Breast epithelium (tissue), 4 donors: ENCODE results near the gene PSD2. TPM values are rescaled to one million over a fixed set of nuclear protein-coding genes. Genes with fewer than 3 reads are reported as not detected.
A peak's percentile ranks its signal among the peaks of the same experiment; 100 is the strongest.

Experiments used
- DNase-seq, 2 donors: peaks; one replicate each; pipeline ENCODE4 v3.0.0-alpha.2; 2019; ENCODE audit warnings: low spot score in 2 of 2
- H3K27ac ChIP-seq, 2 donors: fragments of 200-600 bp; sonication (generic) in 1 of 2; one replicate each; pipeline ENCODE4 v1.5.1; 2016 to 2019; ENCODE audit warnings: mild to moderate bottlenecking in 1 of 2
- H3K27me3 ChIP-seq, 2 donors: fragments of 200-600 bp; sonication (generic) in 1 of 2; one replicate each; pipeline versions ENCODE4 v1.5.1 to v1.6.0; 2017 to 2019; ENCODE audit warnings: control low read depth in 1 of 2, mild to moderate bottlenecking in 1 of 2
- H3K36me3 ChIP-seq: fragments of 200-600 bp; one replicate; pipeline ENCODE4 v1.5.1; 2019
- H3K4me1 ChIP-seq, 2 donors: fragments of 200-600 bp; sonication (generic); one replicate each; pipeline ENCODE4 v1.5.1; 2016 to 2019; ENCODE audit warnings: control low read depth in 1 of 2
- H3K4me3 ChIP-seq, 3 donors: fragments of 200-600 bp; sonication (generic); 1 replicate in 2 of 3; 2 replicates in 1 of 3; pipeline ENCODE4 v1.5.1; 2016 to 2019; ENCODE audit warnings: mild to moderate bottlenecking in 3 of 3, moderate library complexity in 2 of 3
- H3K9me3 ChIP-seq, 2 donors: fragments of 200-600 bp; sonication (generic) in 1 of 2; one replicate each; pipeline ENCODE4 v1.5.1; 2016 to 2019; ENCODE audit warnings: control low read depth in 1 of 2
- POLR2A ChIP-seq: fragments of 450-650 bp; IDR thresholded peaks from one replicate; pipeline ENCODE4 v1.6.1; 2016; ENCODE audit warnings: antibody characterized with exemption, mild to moderate bottlenecking, moderate library complexity
- POLR2AphosphoS5 ChIP-seq, 3 donors: sonication (generic); formaldehyde crosslinking; IDR thresholded peaks; one replicate each; pipeline ENCODE4 v1.6.1; 2017; ENCODE audit warnings: antibody characterized with exemption in 3 of 3
- intact Hi-C: fragments of 100-400 bp; cut with DNase I; formaldehyde crosslinking; loops from one replicate; pipeline ENCODE4 v1.15.1; 2023; ENCODE audit warnings: low total_unique reads
- total RNA-seq, 3 donors: library from RNA; depleted of rRNA; stranded (reverse); fragments of >200 nt; gene quantifications; one replicate each; pipeline ENCODE4 v1.1.0, GENCODE V29; 2016
- TF ChIP-seq, protein P1 (sequence below), 3 donors: fragments of 450-650 bp; IDR thresholded peaks; one replicate each; pipeline ENCODE4 v1.5.1; 2016 to 2017; ENCODE audit warnings: antibody characterized with exemption in 3 of 3, mild to moderate bottlenecking in 3 of 3, moderate library complexity in 3 of 3

The PSD2 gene
- total RNA-seq, 3 donors from 2014 or later: 0.66 to 1.8 TPM; not detected in 1

DNA sequence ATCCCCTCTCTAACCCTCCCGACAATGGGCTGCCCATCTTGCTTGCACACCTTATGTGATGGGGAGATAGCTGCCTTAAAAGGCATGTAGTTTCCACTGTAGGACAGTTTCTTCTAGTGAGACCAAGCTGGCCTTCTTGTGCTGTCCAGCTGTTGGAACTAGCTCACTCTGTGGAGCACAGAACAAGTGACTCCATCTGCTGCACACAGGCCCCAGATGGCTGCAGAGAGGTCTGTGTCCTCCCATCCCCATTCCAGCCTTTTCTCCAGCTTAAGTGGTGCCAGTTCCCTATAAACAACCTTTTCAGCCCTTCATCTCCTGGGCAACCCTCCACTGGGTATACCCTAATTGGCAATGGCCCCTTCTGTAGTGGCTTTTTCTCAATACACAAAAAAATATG is 18.7 kb upstream of the PSD2 start:
- H3K4me3 ChIP-seq: no peak overlapping the region
- DNase-seq: no peak
- H3K27me3 ChIP-seq: no peaks in the 10 kb centered on the region
- H3K9me3 ChIP-seq: no peaks in the 10 kb centered on the region
- H3K36me3 ChIP-seq: no peaks in the 10 kb centered on the region
- H3K4me1 ChIP-seq: no peaks in the 10 kb centered on the region
- intact Hi-C loops: no loop called here
- H3K27ac ChIP-seq: no peak overlapping the region
- TF ChIP-seq POLR2A (no peak), POLR2AphosphoS5 (IDR thresholded peaks at IDR 0.05) (no peak)
- TF ChIP-seq, protein P1, sequence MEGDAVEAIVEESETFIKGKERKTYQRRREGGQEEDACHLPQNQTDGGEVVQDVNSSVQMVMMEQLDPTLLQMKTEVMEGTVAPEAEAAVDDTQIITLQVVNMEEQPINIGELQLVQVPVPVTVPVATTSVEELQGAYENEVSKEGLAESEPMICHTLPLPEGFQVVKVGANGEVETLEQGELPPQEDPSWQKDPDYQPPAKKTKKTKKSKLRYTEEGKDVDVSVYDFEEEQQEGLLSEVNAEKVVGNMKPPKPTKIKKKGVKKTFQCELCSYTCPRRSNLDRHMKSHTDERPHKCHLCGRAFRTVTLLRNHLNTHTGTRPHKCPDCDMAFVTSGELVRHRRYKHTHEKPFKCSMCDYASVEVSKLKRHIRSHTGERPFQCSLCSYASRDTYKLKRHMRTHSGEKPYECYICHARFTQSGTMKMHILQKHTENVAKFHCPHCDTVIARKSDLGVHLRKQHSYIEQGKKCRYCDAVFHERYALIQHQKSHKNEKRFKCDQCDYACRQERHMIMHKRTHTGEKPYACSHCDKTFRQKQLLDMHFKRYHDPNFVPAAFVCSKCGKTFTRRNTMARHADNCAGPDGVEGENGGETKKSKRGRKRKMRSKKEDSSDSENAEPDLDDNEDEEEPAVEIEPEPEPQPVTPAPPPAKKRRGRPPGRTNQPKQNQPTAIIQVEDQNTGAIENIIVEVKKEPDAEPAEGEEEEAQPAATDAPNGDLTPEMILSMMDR (IDR thresholded peaks at IDR 0.05): no peak

DNA sequence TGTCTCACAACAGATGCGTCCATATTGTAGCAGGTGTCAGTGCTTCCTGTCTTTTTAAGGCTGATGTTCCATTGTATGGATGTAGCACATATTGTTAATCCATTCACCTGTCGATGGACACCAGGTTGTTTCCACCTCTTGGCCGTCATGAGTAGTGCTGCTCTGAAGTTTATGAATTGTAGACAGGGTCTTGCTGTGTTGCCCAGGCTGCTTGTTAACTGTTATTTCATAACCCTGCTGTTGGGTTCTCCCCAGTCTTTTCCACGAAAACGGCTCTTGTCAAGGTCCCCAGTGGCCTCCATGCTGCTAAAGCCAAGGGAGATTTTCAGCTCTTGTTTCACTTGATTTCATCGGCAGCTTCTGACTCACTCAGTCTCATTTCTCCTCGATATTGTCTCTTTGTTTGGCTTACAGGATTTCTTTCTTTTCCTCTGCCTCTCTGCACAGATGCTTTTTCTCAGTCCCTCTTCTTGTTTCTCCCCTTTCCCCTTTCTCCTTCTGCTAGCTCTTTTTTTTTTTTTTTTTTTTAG is 12.1 kb upstream of the PSD2 start:
- DNase-seq: no peak
- Histone ChIP-seq H3K36me3 (no peaks in the 10 kb centered on the region), H3K4me1 (no peaks in the 10 kb centered on the region), H3K27me3 (no peaks in the 10 kb centered on the region), H3K9me3 (no peaks in the 10 kb centered on the region), H3K4me3 (no peak overlapping the region), H3K27ac (no peak overlapping the region)
- intact Hi-C loops: loop anchor here (10.0 kb wide), 1 partner anchor 371 kb away; no protein-coding TSS in a partner anchor
- TF ChIP-seq POLR2A (no peak), POLR2AphosphoS5 (IDR thresholded peaks at IDR 0.05) (no peak)

DNA sequence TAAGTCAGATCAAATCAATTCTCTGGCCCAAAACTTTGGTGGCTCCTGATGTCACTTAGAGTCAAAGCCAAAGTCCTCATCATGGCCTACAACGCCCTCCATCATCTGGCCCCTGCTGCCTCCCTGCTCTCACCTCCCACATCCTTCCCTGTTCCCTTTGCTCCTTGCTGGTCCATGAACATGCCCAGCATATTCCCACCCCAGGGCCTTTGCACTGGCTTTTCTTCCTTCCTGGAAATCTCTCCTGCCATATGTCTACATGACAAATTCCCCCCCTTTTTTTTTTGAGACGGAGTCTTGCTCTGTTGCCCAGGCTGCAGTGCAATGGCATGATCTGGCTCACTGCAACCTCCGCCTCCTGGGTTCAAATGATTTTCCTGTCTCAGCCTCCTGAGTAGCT is 11.1 kb upstream of the PSD2 start:
- Histone ChIP-seq H3K27me3 (no peaks in the 10 kb centered on the region), H3K36me3 (no peaks in the 10 kb centered on the region), H3K4me3 (no peak overlapping the region), H3K4me1 (no peaks in the 10 kb centered on the region), H3K9me3 (no peaks in the 10 kb centered on the region), H3K27ac (no peak overlapping the region)
- intact Hi-C loops: loop anchor here (10.0 kb wide), 1 partner anchor 370 kb away; no protein-coding TSS in a partner anchor
- TF ChIP-seq, protein P1 (IDR thresholded peaks at IDR 0.05): no peak
- TF ChIP-seq POLR2AphosphoS5 (IDR thresholded peaks at IDR 0.05) (no peak), POLR2A (no peak)
- no peak for DNase-seq

DNA sequence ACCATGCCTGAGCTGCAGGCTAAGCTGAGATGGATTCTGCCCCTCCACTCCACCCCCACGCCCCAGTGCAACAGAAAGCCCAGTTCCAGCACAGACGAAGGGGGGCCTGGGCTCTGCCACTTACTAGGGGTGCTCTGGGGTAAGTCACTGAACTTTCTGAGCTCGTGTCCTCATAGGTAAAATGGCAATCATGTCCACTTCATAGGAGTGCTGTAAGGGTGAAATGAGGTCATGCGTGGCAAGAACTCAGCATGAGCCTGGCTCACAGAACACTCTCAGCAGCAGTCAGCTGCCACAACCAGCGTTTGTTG is 8.4 kb upstream of the PSD2 start:
- H3K27ac ChIP-seq: peak overlapping the region in 1 of 2 donors; percentile 84
- no peaks in the 10 kb centered on the region for H3K9me3 ChIP-seq
- intact Hi-C loops: loop anchor here (5.0 to 10.0 kb wide), 2 partner anchors 60 to 368 kb away; no protein-coding TSS in a partner anchor
- H3K4me3 ChIP-seq: peak overlapping the region in 2 of 3 donors; percentile 61 to 74
- TF ChIP-seq, protein P1 (IDR thresholded peaks at IDR 0.05): no peak
- TF ChIP-seq POLR2AphosphoS5 (IDR thresholded peaks at IDR 0.05) (no peak), POLR2A (no peak)
- no peaks in the 10 kb centered on the region for H3K27me3 ChIP-seq
- no peak for DNase-seq
- no peaks in the 10 kb centered on the region for H3K36me3 ChIP-seq
- H3K4me1 ChIP-seq: no peaks in the 10 kb centered on the region

DNA sequence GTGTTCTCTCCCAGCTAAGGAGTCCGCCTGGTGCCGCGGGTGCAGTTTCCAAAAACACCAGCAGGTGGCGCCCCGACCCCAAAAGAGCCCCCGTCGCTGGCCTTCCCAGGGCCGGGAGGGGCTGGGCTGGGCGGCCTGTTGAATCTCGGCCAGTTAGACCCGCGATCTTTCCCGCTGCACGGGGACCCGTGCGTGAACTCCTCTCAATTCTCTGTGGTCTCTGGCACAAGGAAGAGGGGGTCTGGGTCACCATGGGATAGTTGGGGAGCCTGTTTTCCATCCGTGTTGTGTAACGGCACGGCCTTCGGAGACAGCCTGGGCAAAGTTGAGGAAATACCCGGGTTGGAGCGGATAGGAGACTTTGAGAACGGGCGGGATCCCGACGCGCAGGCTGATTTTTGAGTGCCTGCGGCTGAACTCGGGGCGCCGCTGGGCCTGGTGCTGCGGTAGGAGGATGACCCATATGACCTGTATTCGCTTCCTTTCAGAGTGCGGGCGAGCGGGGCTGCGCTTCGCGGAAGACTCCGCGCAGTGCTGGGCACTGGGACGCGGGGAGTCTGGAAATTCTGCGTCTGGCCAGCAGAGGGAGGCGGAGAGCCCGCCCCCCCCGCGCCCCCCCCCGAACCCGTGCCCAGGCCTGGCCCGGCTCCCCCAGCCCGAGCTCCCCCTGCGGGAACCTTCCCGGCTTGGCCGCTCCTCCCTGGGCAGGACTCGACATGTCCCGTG is 7.9 kb upstream of the PSD2 start:
- H3K36me3 ChIP-seq: no peaks in the 10 kb centered on the region
- no peaks in the 10 kb centered on the region for H3K27me3 ChIP-seq
- peak overlapping the region; percentile 69 to 84 for H3K27ac ChIP-seq
- no peaks in the 10 kb centered on the region for H3K9me3 ChIP-seq
- peak in 2 of 3 donors; percentile 18 to 48 for TF ChIP-seq POLR2AphosphoS5 (IDR thresholded peaks at IDR 0.05)
- no peak for TF ChIP-seq POLR2A
- TF ChIP-seq, protein P1 (IDR thresholded peaks at IDR 0.05): peak; percentile 98 to 99 (median 98)
- no peaks in the 10 kb centered on the region for H3K4me1 ChIP-seq
- peak overlapping the region; percentile 54 to 74 (median 61) for H3K4me3 ChIP-seq
- peak; percentile 82 to 88 for DNase-seq
- intact Hi-C loops: loop anchor here (5.0 to 10.0 kb wide), 2 partner anchors 60 to 367 kb away; no protein-coding TSS in a partner anchor
